Measurements from ENCODE around the gene ANKLE1. TPM values are rescaled to one million over a fixed set of nuclear protein-coding genes. Genes with fewer than 3 reads are reported as not detected.

Gene ANKLE1
- total RNA-seq, 1 experiment from 2014 or later, result 9.1 TPM

GRCh38 chr19:17334414-17335409, 53.0 kb downstream of the ANKLE1 start, which contains the start of gene ANO8 (continued):
- TF ChIP-seq ZNF532 (CRISPR knock-in tag; IDR thresholded peaks at IDR 0.05; ENCODE audit: borderline replicate concordance) (no peak), E2F1 (CRISPR knock-in tag; IDR thresholded peaks at IDR 0.05) (no peak), ATF2 (CRISPR knock-in tag; IDR thresholded peaks at IDR 0.05; ENCODE audit: borderline replicate concordance, low read depth) (no peak), GABPB1 (CRISPR knock-in tag; IDR thresholded peaks at IDR 0.05) (peak; percentile 17), AR (CRISPR knock-in tag; IDR thresholded peaks at IDR 0.05) (no peak), CREB1 (CRISPR knock-in tag; IDR thresholded peaks at IDR 0.05) (no peak), NFYB (CRISPR knock-in tag; conservative IDR thresholded peaks at IDR 0.05; ENCODE audit: low read depth) (no peak), ESRRA (CRISPR knock-in tag; IDR thresholded peaks at IDR 0.05; ENCODE audit: borderline replicate concordance) (peak; percentile 13; the same call in 1 of the 2 replicates), ZNF396 (CRISPR knock-in tag; IDR thresholded peaks at IDR 0.05; ENCODE audit: borderline replicate concordance) (no peak), CDX4 (CRISPR knock-in tag; IDR thresholded peaks at IDR 0.05; ENCODE audit: borderline replicate concordance) (no peak), SMAD4 (CRISPR knock-in tag; IDR thresholded peaks at IDR 0.05) (no peak), OVOL2 (CRISPR knock-in tag; IDR thresholded peaks at IDR 0.05; ENCODE audit: borderline replicate concordance) (no peak), ZNF512 (CRISPR knock-in tag; IDR thresholded peaks at IDR 0.05; ENCODE audit: borderline replicate concordance) (no peak), SP1 (CRISPR knock-in tag; conservative IDR thresholded peaks at IDR 0.05) (peak; percentile 93), HMGA2 (CRISPR knock-in tag; IDR thresholded peaks at IDR 0.05) (no peak), ZNF232 (CRISPR knock-in tag; IDR thresholded peaks at IDR 0.05) (peak; percentile 57; the same call in 1 of the 2 replicates), ZNF219 (CRISPR knock-in tag; IDR thresholded peaks at IDR 0.05; ENCODE audit: borderline replicate concordance) (no peak), JUN (CRISPR knock-in tag; IDR thresholded peaks at IDR 0.05) (no peak), ZNF671 (CRISPR knock-in tag; IDR thresholded peaks at IDR 0.05) (no peak)
- TF ChIP-seq, protein P1, sequence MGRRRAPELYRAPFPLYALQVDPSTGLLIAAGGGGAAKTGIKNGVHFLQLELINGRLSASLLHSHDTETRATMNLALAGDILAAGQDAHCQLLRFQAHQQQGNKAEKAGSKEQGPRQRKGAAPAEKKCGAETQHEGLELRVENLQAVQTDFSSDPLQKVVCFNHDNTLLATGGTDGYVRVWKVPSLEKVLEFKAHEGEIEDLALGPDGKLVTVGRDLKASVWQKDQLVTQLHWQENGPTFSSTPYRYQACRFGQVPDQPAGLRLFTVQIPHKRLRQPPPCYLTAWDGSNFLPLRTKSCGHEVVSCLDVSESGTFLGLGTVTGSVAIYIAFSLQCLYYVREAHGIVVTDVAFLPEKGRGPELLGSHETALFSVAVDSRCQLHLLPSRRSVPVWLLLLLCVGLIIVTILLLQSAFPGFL (CRISPR knock-in tag; IDR thresholded peaks at IDR 0.05; ENCODE audit: borderline replicate concordance), result no peak
- TF ChIP-seq, protein P2, sequence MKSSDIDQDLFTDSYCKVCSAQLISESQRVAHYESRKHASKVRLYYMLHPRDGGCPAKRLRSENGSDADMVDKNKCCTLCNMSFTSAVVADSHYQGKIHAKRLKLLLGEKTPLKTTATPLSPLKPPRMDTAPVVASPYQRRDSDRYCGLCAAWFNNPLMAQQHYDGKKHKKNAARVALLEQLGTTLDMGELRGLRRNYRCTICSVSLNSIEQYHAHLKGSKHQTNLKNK (CRISPR knock-in tag; IDR thresholded peaks at IDR 0.05), result no peak
- TF ChIP-seq, protein P3, sequence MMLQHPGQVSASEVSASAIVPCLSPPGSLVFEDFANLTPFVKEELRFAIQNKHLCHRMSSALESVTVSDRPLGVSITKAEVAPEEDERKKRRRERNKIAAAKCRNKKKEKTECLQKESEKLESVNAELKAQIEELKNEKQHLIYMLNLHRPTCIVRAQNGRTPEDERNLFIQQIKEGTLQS (CRISPR knock-in tag; conservative IDR thresholded peaks at IDR 0.05), result no peak

All from WTC11 (cell line).